Tibial nerve (tissue), 4 donors: ENCODE measurements around the gene PI16. TPM values are rescaled to one million over a fixed set of nuclear protein-coding genes. Genes with fewer than 3 reads are reported as not detected.

ENCODE experiments used
- DNase-seq, 2 donors: peaks; one replicate each; pipeline ENCODE4 v3.0.0-alpha.2; 2019; ENCODE audit warnings: low spot score in 2 of 2
- H3K27ac ChIP-seq, 4 donors: fragments of 200-600 bp; sonication (generic) in 3 of 4; one replicate each; pipeline ENCODE4 v1.5.1; 2017 to 2019; ENCODE audit warnings: mild to moderate bottlenecking in 1 of 4
- H3K27me3 ChIP-seq, 2 donors: fragments of 200-600 bp; sonication (generic) in 1 of 2; one replicate each; pipeline versions ENCODE4 v1.5.1 to v1.6.0; 2017 to 2019
- H3K36me3 ChIP-seq, 3 donors: fragments of 200-600 bp; sonication (generic); one replicate each; pipeline ENCODE4 v1.5.1; 2018 to 2019
- H3K4me1 ChIP-seq, 4 donors: fragments of 200-600 bp; sonication (generic) in 3 of 4; one replicate each; pipeline ENCODE4 v1.5.1; 2017 to 2019
- H3K4me3 ChIP-seq, 4 donors: fragments of 200-600 bp; sonication (generic) in 3 of 4; one replicate each; pipeline ENCODE4 v1.5.1; 2017 to 2019; ENCODE audit warnings: mild to moderate bottlenecking in 1 of 4, moderate library complexity in 1 of 4
- H3K9me3 ChIP-seq, 4 donors: fragments of 200-600 bp; sonication (generic) in 3 of 4; one replicate each; pipeline ENCODE4 v1.5.1; 2017 to 2019
- CTCF ChIP-seq, 5 experiments: fragments of 200-600 bp in 3 of 5; fragments of 450-650 bp in 2 of 5; sonication (generic) in 3 of 5; IDR thresholded peaks; one replicate each; pipeline ENCODE4 v1.5.1; 2016 to 2019; ENCODE audit warnings: antibody characterized with exemption in 5 of 5, mild to moderate bottlenecking in 3 of 5, moderate library complexity in 2 of 5
- EP300 ChIP-seq, 2 donors: sonication (generic); formaldehyde crosslinking; IDR thresholded peaks; one replicate each; pipeline ENCODE4 v1.6.1; 2017; ENCODE audit warnings: antibody characterized with exemption in 2 of 2, mild to moderate bottlenecking in 1 of 2
- POLR2A ChIP-seq, 2 donors: fragments of 450-650 bp; IDR thresholded peaks; one replicate each; pipeline ENCODE4 v1.6.1; 2017; ENCODE audit warnings: antibody characterized with exemption in 2 of 2, mild to moderate bottlenecking in 2 of 2, moderate library complexity in 2 of 2
- WGBS, 2 donors: methylation state at CpG; one replicate each; pipeline ENCODE4 v1.1.5; 2018; 5-methylcytosine and 5-hydroxymethylcytosine counted together
- total RNA-seq, 4 donors: library from RNA; depleted of rRNA; stranded (reverse); fragments of >200 nt; gene quantifications; one replicate each; pipeline ENCODE4 v1.1.0, GENCODE V29; 2016

The PI16 gene
- total RNA-seq, 4 donors from 2014 or later = 17.4 to 70.2 (median 46.2) TPM

DNA sequence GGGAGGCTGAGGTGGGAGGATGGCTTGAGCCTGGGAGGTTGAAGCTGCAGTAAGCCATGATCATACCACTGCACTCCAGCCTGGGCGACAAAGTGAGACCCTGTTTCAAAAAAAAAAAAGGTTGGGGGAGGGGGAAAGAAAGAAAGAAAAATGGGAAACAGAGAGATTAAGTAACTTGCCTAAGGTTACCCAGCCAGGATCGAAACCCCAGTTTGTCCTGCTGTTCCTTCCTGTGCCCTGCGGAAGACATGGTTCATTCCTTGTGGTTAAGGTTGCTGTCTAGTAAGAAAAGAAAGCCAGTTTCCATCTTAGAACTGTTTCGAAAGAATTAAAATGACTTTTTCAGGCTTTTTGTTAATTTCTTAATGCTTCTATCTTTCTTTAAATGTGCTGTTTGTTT lies 38.9 kb upstream of the PI16 start:
- Histone ChIP-seq H3K4me1 (peaks cover 0 to 68% (median 8%) of the 10 kb centered on the region in 4 donors), H3K9me3 (no peaks in the 10 kb centered on the region), H3K27me3 (no peaks in the 10 kb centered on the region), H3K36me3 (peaks cover 0 to 92% (median 0%) of the 10 kb centered on the region in 3 donors), H3K27ac (no peak overlapping the region), H3K4me3 (no peak overlapping the region)
- no peak for TF ChIP-seq EP300 (IDR thresholded peaks at IDR 0.05)
- TF ChIP-seq POLR2A (IDR thresholded peaks at IDR 0.05) = no peak
- no peak for TF ChIP-seq CTCF (IDR thresholded peaks at IDR 0.05)
- WGBS, 2 donors = 63 to 78% methylated on average over 4 of the region's 4 CpGs
- DNase-seq = no peak

DNA sequence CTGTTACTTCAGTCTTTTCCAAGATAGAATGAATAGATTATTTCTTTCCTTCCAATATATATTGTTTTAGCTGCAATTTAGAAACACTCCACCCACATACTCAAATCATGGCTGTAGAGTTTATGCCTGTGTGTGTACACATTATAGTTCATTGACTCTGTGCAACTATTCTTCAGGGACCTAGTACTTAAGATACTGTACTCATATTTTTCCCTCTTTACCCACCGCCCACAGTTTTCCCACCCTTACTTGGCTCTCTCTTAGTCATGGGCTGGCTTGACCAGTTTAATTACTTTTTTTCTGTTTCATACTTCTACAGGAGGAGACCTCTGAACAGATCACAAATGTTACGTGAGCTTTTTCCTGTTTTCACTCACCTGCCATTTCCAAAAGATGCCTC lies 38.4 kb upstream of the PI16 start:
- TF ChIP-seq POLR2A (IDR thresholded peaks at IDR 0.05) = no peak
- no peak for TF ChIP-seq EP300 (IDR thresholded peaks at IDR 0.05)
- no peak for TF ChIP-seq CTCF (IDR thresholded peaks at IDR 0.05)
- no peak overlapping the region for H3K4me3 ChIP-seq
- H3K27me3 ChIP-seq = no peaks in the 10 kb centered on the region
- DNase-seq = no peak
- peaks cover 0 to 92% (median 0%) of the 10 kb centered on the region in 3 donors for H3K36me3 ChIP-seq
- H3K9me3 ChIP-seq = no peaks in the 10 kb centered on the region
- peak overlapping the region in 2 of 4 donors; percentile 88 to 93 for H3K27ac ChIP-seq
- WGBS, 2 donors = 64% methylated on average over 2 of the region's 2 CpGs
- H3K4me1 ChIP-seq = peaks cover 0 to 68% (median 8%) of the 10 kb centered on the region in 4 donors

- no peak overlapping the region for H3K4me3 ChIP-seq
- peaks cover 0 to 59% (median 6%) of the 10 kb centered on the region in 4 donors for H3K4me1 ChIP-seq
- peak in 1 of 2 donors; percentile 59 for DNase-seq
- H3K36me3 ChIP-seq = peaks cover 0 to 89% (median 0%) of the 10 kb centered on the region in 3 donors
- TF ChIP-seq POLR2A (IDR thresholded peaks at IDR 0.05) = no peak
- peak in 1 of 5 experiments; percentile 8 for TF ChIP-seq CTCF (IDR thresholded peaks at IDR 0.05)
- TF ChIP-seq EP300 (IDR thresholded peaks at IDR 0.05) = peak in 1 of 2 donors; percentile 59
- WGBS, 2 donors = 61 to 67% methylated on average over 10 of the region's 10 CpGs
- H3K9me3 ChIP-seq = no peaks in the 10 kb centered on the region
- H3K27me3 ChIP-seq = no peaks in the 10 kb centered on the region
- peak overlapping the region; percentile 60 to 93 (median 79) for H3K27ac ChIP-seq
These were observed 36.9 kb upstream of the PI16 start for GRCh38 chr6:36917541-36918193.

DNA sequence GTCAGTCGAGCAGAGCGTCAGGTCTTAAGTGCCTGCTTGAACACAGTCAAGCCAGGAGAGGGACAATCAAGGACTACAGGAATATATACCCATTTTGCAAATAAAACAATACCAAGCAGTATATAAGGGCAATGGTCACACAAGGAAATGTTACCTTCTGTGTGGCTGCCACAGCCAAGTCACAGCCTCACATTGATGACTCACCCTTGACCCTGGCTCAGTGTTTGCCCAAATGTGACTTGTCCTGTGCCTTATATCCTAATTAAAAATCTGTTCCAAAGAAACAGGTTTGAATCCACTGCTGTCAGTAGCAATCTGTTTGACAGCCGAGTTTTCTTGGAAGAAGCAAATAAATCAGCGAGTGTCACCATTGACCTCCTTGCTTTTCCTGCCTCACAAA lies 34.5 kb upstream of the PI16 start:
- no peak for TF ChIP-seq CTCF (IDR thresholded peaks at IDR 0.05)
- 78 to 84% methylated on average over 4 of the region's 4 CpGs for WGBS, 2 donors
- Histone ChIP-seq H3K36me3 (peaks cover 0 to 90% (median 0%) of the 10 kb centered on the region in 3 donors), H3K27ac (peak overlapping the region in 2 of 4 donors; percentile 19 to 36), H3K4me1 (peaks cover 0 to 52% (median 3%) of the 10 kb centered on the region in 4 donors), H3K4me3 (no peak overlapping the region), H3K27me3 (no peaks in the 10 kb centered on the region), H3K9me3 (no peaks in the 10 kb centered on the region)
- no peak for DNase-seq

DNA sequence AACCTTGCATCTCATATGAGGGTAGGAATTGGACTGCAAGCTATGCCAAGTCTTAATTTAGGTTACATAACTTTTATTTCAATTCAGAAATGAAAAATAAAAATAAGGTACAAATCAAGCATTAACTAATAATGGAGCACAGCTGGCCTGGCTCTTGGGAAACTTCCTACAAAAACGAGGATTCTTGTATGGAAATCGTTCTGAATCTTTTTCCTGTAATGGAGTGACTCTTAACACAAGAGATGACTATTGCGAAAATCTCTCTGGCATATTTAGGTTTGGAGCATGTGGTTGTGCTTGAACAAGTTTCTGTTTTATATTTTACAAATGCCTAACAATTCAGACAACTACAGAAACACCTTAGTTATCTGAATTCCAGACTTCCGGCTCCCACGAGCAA lies 34.0 kb upstream of the PI16 start:
- H3K36me3 ChIP-seq = peaks cover 0 to 90% (median 0%) of the 10 kb centered on the region in 3 donors
- no peaks in the 10 kb centered on the region for H3K9me3 ChIP-seq
- WGBS, 2 donors = 67 to 70% methylated on average over 5 of the region's 5 CpGs
- peak overlapping the region in 2 of 4 donors; percentile 36 to 51 for H3K27ac ChIP-seq
- peaks cover 0 to 52% (median 3%) of the 10 kb centered on the region in 4 donors for H3K4me1 ChIP-seq
- TF ChIP-seq CTCF (IDR thresholded peaks at IDR 0.05) (no peak), EP300 (IDR thresholded peaks at IDR 0.05) (peak in 1 of 2 donors; percentile 45), POLR2A (IDR thresholded peaks at IDR 0.05) (no peak)
- no peaks in the 10 kb centered on the region for H3K27me3 ChIP-seq
- H3K4me3 ChIP-seq = no peak overlapping the region
- no peak for DNase-seq
